Adipose tissue (tissue), 3 donors: ENCODE data around the gene PAX2. TPM values are rescaled to one million over a fixed set of nuclear protein-coding genes. Genes with fewer than 3 reads are reported as not detected.

Experiments
- H3K27ac ChIP-seq: one replicate; pipeline ENCODE4 v1.5.1; 2013; ENCODE audit warnings: low read depth, low read length
- WGBS, 3 donors: extraction: QIAGEN DNeasy Blood & Tissue Kit; methylation state at CpG; one replicate each; pipeline ENCODE4 v1.1.7; 2013; 5-methylcytosine and 5-hydroxymethylcytosine counted together
- polyA plus RNA-seq, 3 donors: library from polyadenylated mRNA; stranded (reverse); fragments of 200-250 nt; gene quantifications; one replicate each; pipeline ENCODE4 v1.2.3, GENCODE V29; 2013
- donor health status: healthy with polysubstance abuse.
- donor health status: Bipolar disorder and iron deficiency.
- donor health status: healthy.

The PAX2 gene
- polyA plus RNA-seq, 3 donors: 0.17 TPM; not detected in 2

DNA sequence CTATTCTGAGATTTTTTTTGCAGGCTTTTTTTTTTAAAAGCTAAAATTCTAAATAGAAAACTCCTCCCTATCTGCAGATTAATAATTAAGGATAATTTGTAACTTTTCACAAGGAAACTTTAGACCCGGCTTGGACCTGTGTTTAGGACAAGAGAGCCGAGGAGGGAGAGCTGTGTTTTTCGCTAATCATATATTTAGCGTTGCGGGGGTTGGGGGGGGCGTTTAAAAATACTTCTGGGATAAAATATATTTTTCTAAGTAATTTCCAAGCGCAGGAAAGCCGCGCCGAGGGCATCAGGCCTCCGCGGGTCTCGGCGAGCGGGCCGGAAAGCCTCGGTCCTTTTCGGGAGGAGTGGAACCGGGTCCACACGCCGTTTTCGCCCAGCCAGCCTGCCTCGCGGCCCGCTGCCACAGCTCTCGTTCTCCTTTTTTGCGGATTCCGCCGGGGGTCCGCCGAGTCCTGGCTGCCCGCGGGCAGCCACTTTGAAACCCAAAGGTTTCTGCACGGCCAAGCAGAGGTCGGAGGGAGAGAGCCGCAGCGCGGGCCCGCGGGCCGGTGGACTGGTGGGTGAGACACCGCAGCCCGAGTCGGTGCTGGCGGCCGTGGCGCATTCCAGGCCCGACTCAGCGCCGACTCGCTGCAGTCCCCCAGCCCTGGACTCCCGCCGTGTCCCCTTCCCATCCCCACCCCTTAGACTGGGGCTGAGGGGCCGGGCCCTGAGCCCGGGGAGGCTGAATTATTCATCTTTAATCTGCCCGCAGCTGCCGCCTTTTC is 2.3 kb downstream of the PAX2 start:
- H3K27ac ChIP-seq: no peak overlapping the region
- WGBS, 3 donors: 4% methylated on average over 53 to 57 of the region's 57 CpGs

DNA sequence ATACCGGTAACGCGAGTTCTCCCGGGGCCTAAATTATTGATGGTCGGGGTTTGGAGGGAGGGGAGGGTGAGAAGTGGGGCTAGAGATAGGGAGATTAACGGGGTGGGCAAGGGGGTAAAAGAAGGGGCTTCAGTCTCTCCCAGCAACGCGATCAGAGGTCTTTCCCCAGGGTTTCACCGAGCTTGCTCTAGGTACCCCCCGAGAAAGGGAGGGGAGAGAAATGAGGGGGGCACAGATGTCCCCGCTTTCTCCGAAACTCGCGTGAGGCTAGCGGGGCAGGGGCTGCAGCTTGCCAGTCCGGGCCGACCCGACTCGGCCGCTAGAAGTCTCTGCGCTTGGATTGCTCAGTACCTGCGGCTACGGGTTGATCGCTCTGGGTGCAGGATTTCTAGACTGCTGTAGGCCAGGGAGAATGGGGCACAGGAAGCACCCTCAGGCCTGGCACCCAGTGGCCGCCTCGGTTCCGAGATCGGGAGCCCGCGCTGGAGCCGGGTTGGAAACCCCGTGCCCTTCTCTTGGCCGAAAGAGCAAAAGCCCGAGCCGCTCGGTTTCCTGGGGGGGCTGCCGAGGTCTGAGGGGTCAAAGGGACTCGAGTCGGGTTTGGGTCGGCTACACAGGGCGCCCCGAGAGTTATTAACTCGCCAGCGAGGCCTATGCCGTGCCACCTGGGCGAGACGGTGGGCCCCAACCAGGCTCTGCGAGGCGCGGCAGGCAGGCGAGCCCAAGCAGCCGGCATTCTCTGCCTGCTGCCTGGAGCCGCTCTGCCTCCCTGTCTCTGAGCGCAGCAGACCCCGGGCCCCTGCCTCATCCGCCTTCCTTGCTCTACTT is 3.1 kb downstream of the PAX2 start:
- WGBS, 3 donors: 3 to 4% (median 3%) methylated on average over 55 to 56 of the region's 56 CpGs
- no peak overlapping the region for H3K27ac ChIP-seq

DNA sequence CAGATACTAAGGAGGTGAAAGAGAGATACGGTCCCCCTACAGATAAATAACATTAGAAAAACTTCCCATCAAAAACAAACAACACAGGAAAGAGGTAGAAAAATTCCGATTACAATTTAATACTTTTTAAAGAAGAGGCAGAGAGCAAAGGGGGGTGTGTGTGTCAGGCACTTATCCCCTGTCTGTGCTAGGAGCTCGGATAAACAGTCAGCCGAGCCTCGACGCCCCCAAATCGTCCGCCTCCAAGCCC is 3.6 kb downstream of the PAX2 start:
- 3 to 6% (median 6%) methylated on average over 8 of the region's 8 CpGs for WGBS, 3 donors
- no peak overlapping the region for H3K27ac ChIP-seq

DNA sequence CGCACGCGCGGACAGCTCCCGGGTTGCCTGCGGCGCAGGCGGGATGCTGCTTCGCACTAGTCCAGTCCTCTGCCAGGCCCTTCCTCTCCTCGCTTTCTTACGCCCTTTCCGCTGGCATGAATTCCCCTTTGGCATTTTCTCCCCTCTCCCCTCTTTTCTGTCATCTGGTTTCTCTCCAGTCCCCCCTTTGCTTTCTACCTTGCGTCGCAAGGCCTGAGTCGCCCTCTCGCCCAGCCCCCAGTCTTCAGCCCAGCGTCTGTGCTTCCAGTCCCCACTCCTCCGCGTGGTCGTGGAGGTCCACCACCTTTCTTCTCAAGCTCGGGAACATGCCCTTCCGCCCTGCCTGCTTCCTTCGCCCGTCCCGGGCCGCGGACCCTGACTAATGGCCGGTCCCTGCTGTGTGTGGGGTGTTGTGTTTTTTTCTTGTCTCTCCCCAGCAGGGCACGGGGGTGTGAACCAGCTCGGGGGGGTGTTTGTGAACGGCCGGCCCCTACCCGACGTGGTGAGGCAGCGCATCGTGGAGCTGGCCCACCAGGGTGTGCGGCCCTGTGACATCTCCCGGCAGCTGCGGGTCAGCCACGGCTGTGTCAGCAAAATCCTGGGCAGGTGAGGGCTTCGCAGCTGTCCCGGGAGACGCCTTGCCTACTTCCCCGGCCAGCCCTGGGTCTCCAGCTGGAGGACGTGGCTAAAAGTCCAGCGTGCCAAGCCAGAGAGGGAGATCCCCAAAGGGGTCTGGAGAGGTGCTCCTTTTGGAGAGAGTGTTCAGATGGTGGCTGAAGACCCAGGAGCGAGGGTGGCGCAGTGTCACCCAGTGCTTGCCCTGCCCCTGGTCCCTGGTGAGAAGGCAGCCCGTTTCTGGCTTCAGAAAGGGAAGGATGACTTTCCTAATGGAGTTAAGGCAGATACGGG is 4.2 kb downstream of the PAX2 start:
- 6 to 8% (median 7%) methylated on average over 50 of the region's 50 CpGs for WGBS, 3 donors
- no peak overlapping the region for H3K27ac ChIP-seq

DNA sequence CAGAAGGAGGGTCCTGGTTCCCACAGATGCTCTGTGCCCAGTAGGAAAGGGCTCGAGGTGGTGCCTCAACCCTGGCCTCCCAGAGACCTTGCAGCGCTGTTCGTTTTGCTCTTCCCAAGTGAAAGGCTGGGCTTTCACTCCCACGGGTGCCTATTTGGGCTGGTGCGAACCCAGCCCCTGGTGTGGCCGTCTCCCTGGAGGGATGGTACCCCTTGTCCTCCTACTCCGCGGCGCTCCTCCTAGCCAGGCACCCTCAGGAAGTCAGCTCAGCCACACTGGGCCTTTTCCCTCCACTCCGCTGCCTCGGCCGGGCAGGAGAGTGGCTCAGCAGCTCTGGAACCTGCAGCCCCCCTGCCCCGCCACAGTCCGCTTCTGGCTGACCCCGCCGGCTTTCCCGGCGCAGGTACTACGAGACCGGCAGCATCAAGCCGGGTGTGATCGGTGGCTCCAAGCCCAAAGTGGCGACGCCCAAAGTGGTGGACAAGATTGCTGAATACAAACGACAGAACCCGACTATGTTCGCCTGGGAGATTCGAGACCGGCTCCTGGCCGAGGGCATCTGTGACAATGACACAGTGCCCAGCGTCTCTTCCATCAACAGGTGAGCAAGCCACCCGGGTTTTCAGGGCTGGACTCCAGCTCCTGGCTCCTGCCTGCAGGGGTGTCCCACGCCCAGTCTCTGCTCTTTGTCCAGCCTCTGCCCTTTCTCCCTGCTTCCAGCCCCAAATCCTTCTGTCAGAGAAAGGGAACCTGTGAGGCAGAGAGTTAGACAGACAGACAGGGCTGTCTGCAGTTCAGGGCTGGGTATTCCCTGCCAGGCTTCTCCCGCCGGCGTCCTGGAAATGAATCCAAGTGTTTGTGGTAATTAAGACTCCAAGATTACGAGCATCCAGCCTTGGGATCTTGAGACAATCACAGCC is 5.2 kb downstream of the PAX2 start:
- 10 to 20% (median 15%) methylated on average over 37 of the region's 37 CpGs for WGBS, 3 donors
- H3K27ac ChIP-seq: no peak overlapping the region

DNA sequence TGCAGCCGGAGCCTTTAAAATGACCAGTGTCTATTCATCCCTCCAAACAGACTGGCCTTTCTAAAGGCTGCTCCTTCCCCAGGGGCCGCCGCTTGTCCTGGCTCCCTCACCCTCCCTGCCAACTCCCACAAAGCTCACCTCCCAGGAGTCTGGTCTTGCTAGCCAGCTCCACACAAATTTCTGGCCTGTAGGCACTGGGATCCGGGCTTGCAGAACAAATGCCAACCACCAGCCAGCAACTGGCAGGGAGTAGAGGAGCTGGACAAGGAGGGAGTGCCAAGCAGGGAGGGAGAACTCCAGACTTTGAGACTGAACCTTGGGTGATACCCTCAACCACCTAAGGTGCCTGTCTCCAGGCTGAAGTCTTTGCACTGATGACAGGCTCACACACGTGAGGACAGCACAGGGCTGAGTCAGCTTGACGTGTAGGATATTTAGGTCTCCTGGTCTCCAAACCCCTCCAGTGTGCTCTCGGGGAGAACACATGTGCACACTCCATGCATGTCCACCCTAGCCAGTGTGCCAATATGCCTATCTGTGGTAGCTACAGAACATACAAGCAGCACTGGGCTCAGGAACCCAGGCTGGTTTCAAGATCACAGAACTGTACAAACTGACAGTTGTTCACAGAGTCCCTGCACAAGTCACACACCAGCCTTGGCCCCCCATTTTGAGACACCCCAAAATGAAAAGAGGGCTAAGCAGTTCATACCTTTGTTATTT is 6.0 kb downstream of the PAX2 start:
- H3K27ac ChIP-seq: no peak overlapping the region
- WGBS, 3 donors: 39 to 58% (median 44%) methylated on average over 7 of the region's 7 CpGs

DNA sequence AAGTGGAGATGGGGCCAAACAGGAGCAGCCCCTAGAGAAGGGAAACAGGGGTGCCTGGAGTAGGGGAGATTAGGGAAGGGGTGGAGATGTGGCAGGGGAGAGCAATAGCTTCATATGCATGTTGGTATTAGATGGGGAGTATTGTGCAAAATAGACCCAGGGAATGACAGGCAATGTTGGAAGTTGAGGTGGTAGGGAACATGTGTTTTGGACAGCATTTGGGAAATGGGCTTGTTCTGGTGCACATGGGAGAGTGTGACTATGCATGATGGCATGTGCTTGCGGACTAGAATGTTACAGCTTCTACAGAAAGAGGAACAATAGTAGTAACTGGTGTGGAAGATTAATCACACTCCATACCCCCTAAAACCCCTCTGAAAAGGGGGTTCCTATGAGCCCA is 10.4 kb downstream of the PAX2 start:
- H3K27ac ChIP-seq: no peak overlapping the region
- WGBS, 3 donors: 97 to 100% (median 100%) methylated on average over 1 of the region's 1 CpG

DNA sequence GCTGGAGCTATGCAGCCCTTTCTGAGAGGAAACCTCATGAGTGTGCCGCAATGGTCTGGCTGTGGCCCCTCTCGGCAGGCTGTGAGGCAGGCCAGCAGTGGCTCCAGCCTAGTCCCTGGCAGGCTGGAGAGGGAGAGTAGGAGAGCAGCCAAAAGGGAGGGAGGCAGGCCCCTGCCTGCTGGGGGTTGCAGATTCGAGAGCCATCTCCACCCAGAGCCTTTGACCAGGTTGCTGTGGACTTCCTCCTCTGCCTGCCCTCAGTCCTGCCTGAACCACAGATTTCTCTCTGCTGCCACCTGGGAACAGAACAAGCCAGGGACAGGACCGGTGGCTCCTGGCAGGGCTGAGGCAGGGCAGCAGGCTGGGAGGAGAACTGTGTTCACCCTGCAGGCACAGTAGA is 13.9 kb downstream of the PAX2 start:
- no peak overlapping the region for H3K27ac ChIP-seq
- WGBS, 3 donors: 46 to 58% (median 51%) methylated on average over 4 of the region's 4 CpGs

DNA sequence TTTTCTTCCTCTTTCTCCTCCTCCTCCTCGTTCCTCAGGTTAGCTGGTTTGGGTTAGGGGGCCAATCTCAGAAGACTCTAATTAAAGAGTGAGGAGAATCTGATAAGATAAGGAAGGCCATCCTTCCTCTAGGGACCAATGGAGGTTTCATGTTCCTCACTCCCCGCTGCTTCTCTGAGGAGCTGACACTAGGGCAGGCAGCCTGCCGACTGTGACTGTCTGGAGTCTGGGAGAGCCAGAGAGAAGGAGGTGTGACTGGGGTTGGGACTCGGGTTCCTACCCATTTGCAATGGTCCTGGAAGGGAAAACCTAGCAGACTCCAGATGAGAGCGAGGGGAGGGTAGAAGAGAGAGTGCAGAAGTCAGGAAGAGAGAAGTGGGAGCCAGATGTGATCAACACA is 15.3 kb downstream of the PAX2 start:
- 34 to 42% (median 37%) methylated on average over 5 of the region's 5 CpGs for WGBS, 3 donors
- no peak overlapping the region for H3K27ac ChIP-seq

DNA sequence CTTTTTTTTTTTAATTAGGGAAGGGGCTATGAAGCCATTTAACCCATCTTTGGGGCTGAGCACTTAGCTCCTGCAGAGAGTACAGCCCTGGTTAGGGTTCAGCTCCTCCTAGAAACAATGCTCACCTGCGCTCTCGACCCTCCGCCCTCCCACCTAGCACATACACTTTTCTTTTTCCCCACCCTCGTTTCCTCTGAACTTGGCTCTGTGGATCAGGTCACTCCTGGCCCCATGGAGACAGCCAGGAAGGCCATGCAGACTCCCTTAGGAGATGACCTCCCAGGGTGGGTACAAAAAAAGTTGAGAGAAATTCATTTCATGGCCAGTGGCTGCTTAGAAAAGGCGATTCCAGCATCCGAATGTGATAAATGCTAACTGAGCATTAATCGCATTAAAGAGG is 15.8 kb downstream of the PAX2 start:
- H3K27ac ChIP-seq: no peak overlapping the region
- WGBS, 3 donors: 67 to 85% (median 79%) methylated on average over 7 of the region's 7 CpGs

DNA sequence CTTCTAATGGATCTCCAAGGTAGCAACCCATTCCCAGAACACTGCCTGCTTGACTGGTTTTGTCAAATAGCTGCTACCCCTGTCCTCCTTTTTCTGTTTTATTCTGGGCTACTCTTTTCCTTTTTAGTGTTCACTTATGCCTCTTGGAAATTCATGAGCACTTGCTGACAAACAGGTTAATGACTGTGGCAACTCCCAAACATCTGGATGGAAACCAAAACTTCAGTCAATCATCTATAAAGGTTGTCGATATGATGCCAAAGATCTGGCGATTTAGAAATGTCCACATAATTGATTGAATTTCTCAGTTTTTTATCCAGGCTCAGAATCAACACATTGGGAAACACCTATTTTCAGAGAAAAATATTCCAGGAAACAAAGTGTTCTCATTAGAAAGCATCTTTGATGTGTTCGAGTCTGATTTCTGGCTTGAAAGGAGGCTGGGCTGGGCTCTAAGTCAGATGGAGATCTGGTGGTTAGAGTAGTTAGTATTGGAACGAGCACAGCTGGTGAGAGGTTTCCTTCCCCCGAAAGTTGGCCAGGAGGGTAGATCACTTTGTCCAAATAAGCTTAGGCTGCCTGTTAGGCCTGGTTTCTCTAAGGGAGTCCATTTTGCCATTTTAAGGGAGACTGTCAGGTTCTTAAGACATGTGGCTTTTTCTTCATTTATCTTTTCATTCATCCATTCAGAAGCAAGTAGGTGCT is 17.8 kb downstream of the PAX2 start:
- 60 to 70% (median 65%) methylated on average over 5 of the region's 5 CpGs for WGBS, 3 donors
- no peak overlapping the region for H3K27ac ChIP-seq

DNA sequence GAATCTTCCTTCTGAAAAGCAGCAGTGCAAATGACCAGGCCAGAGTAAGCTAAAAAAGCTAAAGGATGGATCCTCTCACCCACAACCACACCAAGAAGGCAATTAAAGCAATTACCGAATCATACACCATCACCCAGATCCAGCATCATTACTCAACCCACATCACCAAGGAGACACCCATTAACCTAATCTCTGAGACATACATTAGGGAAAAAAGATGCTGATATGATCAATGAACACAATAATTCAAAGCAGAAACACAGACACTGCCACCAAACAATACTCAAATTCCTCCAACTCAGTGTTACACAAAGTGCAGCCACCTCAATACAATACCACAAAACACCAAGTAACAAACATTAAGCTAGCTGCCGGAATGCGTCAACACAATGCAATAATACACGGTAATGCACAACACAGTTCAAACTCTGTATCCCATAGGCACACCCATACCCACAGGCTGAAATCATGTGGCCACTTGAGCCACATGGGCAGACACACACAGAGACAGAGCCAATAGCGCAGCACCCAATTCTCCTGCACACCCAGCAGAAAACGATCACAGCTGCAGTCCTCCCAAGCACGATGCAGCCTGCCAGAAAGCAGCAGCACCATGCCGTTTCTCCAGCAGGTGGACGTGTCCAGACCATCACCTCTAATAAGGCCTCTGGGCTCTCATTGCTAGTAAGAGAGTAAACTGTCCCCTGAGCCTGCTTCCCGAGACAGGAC is 21.5 kb downstream of the PAX2 start:
- H3K27ac ChIP-seq: no peak overlapping the region
- whole genome bisulfite sequencing, 3 donors: 43 to 65% (median 56%) methylated on average over 10 of the region's 10 CpGs

DNA sequence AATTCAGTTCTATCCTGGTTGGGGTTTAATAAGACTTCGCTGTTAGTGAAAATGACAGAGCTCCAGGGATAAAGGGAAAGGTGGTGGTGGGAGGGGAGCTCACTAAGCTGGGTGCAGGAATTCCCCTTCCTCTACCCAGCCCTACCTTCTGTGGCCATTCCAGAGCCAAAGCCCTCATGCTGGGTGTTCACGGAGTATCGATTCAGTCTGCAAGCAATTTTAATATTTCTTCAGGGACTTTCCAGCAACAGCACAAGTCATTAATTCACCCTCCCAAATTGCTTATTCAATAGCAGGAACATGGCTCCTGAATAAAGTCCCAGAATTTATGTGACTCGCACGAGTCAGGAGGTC is 22.0 kb downstream of the PAX2 start:
- H3K27ac ChIP-seq: no peak overlapping the region
- WGBS, 3 donors: 54 to 81% (median 80%) methylated on average over 5 of the region's 5 CpGs

DNA sequence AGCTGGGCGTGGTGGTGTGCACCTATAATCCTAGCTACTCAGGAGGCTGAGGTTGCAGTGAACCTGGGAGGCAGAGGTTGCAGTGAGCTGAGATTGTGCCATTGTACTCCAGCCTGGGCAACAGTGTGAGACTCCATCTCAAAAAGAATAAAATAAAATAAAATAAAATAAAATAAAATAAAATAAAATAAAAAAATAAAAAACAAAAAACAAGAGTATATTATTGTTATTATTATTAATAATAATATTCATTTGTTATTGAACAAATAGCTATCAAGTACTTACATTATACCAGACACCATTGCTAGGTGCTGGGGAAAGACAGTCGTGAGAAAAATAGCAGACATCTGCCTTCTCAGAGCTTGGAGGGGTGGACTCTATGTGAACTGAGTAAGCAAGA is 24.1 kb downstream of the PAX2 start:
- no peak overlapping the region for H3K27ac ChIP-seq

DNA sequence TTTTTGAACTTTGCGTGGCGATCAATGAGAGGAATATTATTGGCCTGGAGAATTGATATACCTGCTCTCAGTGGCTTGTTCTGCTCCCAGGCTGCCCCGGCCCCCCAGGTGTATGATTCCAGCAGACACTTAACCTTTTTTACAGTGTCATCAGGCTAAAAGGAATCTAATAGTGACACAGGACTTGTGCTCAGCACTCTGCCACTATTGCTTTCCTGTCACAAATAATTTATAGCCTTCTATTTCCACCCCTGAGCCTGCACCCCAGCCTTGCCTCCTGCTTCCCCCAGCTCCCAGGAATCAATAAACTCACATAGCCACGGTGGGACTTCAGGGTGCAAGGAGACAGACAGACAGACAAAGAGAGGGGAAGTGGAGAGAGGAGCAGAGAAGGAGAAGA is 28.3 kb downstream of the PAX2 start:
- H3K27ac ChIP-seq: no peak overlapping the region
- 46 to 77% (median 66%) methylated on average over 4 of the region's 4 CpGs for WGBS, 3 donors

More for the DNA sequence above, 24.1 kb downstream of the PAX2 start:
- WGBS, 3 donors: 77 to 85% (median 84%) methylated on average over 2 of the region's 2 CpGs

DNA sequence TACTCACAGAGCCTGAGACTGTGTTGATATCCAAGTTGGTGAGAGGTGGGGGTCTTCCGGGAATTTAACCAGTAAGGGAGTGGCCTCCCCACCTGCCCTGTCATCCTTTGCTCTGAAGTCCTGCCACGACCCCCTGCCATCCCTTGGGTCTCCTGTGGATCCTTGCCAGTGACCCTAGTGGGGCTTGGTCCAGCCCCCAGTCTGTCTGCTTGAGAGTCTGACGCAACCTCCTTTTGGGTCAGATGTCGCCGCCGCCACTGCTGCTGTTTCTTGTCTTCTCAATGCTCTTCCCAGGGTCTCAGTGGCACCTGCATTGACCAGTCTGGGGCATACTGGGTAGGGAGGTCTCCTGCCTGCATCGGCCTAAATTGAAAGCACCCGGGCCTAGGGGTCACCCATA is 28.8 kb downstream of the PAX2 start:
- no peak overlapping the region for H3K27ac ChIP-seq
- WGBS, 3 donors: 71 to 86% (median 74%) methylated on average over 8 of the region's 8 CpGs
